HG03066 (cell line): ENCODE results near the gene TSPAN31.
A peak's percentile ranks its signal among the peaks of the same experiment; 100 is the strongest.
"Not testable (repeated sequence)": the region's sequence is repeated elsewhere in the genome, so short reads cannot be mapped to it uniquely, and the experiment has no call there.

Experiments used
- ATAC-seq: cut with Tn5 transposase; IDR thresholded peaks from one replicate; pipeline ENCODE4 v1.9.1; 2021; ENCODE audit warnings: low read depth; ENCODE audit not compliant: unreplicated experiment

Gene TSPAN31, protein sequence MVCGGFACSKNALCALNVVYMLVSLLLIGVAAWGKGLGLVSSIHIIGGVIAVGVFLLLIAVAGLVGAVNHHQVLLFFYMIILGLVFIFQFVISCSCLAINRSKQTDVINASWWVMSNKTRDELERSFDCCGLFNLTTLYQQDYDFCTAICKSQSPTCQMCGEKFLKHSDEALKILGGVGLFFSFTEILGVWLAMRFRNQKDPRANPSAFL

GRCh38 chr12:57744777-57745484 lies at the start of gene TSPAN31:
Gene TSPAN31, plus strand, starts transcription at chr12:57745039. Its CDS starts 116 bp downstream, at chr12:57745155.
- peak; percentile 77 for ATAC-seq

- no peak for ATAC-seq
Measured at GRCh38 chr12:57695770-57696432, 48.9 kb upstream of the TSPAN31 start.

- no peak for ATAC-seq
Measured at GRCh38 chr12:57697076-57697475, 47.8 kb upstream of the TSPAN31 start.

GRCh38 chr12:57698414-57698813 lies 46.4 kb upstream of the TSPAN31 start:
- ATAC-seq = no peak

GRCh38 chr12:57700317-57700716 lies 44.5 kb upstream of the TSPAN31 start:
- no peak for ATAC-seq

GRCh38 chr12:57707250-57707649 lies 37.6 kb upstream of the TSPAN31 start:
- no peak for ATAC-seq

DNA sequence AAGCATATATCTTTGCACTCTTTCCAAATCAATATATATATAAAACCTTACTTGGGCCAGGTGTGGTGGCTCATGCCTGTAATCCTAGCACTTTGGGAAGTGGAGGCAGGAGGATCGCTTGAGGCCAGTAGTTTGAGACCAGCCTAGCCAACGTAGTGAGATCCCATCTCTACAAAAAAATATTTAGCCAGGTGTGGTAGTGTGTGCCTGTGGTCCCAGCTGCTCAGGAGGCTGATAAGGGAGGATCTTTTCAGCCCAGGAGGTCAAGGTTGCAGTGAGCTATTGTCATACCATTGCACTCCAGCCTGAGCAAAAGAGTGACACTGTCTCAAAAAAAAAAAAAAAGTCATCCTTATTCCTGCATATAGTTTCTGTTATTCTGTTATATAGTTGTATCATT lies 36.5 kb upstream of the TSPAN31 start:
- no peak for ATAC-seq

DNA sequence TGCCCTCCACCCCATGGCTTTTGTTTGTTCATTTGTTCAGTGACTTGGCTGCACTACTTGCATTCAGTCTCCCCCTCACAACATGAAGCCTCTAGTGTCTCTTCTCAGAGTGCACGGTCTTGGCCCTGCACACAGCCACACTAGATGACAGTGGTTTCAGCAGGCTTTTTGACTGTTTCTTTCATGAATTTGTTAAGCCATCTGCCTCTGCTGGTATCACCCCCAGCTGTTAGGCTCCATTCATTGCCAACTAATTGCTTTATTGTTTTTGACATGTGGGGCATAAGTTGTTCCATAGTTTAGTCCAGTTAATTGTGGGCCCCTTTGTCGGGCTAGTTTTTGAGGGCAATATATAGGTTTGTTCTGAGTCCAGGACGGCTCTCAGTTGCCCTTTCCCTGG lies 32.1 kb upstream of the TSPAN31 start:
- ATAC-seq = no peak

DNA sequence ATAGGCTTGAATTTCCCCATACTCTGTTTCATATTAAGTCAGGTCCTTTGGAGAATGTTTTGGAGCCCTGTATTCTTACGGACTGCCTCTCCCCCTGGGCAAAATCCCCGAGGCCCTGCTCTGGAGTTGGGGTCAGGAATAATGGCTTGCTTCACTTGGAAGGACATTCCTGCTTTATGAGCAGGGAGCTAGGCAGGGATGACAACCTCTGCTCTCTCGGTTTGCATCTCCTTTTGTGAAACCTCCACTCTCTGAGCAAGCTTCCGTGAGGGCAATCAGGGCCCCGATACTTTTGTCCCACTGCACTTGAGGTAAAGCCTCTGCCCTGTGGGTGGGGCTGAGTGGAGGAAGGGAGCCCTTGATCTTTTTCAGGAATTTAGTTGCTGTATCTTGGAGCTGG lies 31.6 kb upstream of the TSPAN31 start:
- ATAC-seq = no peak

DNA sequence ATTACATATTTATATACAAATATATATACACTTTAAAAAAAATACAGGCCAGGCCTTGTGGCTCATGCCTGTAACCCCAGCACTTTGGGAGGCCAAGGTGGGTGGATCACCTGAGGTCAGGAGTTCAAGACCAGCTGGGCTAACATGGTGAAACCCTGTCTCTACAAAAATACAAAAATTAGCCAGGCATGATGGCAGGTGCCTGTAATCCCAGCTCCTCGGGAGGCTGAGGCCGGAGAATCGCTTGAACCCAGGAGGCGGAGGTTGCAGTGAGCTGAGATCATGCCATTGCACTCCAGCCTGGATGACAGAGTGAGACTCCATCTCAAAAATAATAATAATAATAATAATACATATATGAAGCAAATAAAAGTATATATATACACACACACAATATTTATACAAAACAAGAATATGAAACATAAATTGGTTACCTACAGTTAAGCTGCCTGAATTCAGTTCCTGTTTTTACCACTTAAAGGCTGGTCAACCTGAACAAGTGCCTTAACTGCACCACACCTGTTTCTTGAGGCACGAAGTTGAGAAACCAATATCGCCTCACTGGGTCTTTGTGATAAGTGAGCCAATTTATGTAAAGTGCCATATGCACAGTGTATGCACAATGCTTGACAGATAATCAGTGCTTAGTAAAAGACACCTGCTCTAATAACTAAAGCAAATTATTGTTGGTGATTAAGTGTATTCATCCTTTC lies 29.6 kb upstream of the TSPAN31 start:
- not testable (repeated sequence) for ATAC-seq

DNA sequence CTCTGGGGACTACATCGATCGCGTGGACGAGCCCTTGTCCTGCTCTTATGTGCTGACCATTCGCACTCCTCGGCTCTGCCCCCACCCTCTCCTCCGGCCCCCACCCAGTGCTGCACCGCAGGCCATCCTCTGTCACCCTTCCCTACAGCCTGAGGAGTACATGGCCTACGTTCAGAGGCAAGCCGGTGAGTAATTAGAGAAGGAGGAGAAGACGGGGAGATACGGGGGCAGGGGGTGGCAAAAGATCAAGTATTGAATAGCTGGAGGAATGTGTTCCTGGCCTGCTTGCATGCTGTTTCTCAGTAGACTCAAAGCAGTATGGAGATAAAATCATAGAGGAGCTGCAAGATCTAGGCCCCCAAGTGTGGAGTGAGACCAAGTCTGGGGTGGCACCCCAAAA lies 29.1 kb upstream of the TSPAN31 start:
- no peak for ATAC-seq

- ATAC-seq = no peak
Measured at GRCh38 chr12:57716305-57716704, 28.5 kb upstream of the TSPAN31 start.

DNA sequence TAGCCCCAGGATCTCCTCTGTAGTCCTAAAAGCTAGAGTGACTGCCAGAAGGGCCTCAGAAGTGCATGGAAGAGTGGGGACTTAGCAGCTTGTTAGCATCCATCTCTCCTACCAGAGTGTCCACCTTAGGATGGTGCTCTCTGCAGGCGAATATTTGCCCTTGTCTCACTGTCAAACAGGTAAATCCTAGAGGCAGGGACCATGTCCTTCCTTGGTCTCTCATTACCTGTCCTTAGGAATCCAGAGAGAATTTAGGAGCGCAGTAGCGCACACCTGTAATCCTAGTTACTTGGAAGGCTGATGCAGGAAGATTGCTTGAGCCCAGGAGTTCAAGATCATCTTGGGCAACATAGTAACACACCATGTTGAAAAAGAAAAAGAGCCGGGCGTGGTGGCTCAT lies 27.7 kb upstream of the TSPAN31 start:
- ATAC-seq = no peak

DNA sequence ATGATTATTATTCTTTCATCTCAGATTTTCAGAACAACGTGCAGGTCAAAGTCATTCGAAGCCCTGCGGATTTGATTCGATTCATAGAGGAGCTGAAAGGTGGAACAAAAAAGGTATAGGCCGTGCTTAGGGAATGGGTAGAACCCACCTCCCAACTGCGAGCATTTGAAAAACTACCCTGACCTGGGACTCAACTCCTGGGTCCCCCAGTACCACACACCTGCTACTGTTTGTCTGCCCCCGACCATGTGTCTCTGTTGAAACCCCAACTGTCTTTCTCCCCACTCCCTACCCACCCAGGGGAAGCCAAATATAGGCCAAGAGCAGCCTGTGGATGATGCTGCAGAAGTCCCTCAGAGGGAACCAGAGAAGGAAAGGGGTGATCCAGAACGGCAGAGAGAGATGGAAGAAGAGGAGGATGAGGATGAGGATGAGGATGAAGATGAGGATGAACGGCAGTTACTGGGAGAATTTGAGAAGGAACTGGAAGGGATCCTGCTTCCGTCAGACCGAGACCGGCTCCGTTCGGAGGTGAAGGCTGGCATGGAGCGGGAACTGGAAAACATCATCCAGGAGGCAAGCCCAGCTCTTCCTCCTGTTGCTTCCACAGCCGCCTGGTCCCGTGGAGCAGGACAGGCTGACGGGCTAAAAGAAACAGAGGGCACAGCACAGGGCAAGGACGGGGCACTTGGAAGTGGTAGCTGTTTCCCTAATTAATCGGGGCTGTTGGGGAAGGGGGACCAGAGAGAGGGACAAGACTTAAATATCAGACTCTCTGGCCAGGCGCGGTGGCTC lies 26.8 kb upstream of the TSPAN31 start:
- no peak for ATAC-seq

- ATAC-seq = no peak
Measured at GRCh38 chr12:57718641-57719528, 26.0 kb upstream of the TSPAN31 start.

DNA sequence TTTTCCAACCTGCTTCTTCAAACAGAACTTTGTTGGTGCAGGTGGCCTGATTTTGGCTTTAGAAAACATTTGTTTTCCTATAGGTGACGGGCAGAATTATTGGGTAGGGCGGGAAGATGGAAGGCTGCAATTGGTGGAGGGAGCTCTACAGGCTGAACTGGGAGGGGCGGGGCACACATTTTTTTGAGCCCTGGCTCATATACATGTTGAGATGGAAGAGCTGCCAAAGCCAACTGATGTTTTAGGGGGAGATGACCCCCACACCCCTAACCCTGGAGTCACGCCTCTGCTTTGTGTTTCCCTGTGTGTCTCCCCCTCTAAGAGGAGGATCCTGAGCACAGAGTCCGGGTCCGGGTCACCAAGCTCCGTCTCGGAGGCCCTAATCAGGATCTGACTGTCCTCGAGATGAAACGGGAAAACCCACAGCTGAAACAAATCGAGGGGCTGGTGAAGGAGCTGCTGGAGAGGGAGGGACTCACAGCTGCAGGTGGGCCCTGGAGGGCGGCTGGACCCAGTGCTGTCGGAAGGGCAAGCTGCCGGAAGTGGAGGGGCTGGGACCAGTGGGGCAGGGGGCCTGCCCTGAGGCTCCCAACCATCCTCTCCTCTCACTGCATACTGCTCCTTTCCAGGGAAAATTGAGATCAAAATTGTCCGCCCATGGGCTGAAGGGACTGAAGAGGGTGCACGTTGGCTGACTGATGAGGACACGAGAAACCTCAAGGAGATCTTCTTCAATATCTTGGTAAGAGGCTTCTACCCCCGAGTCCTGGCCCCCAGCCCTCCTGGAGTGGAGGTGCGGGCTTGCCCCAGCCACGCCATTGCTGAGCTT lies 24.8 kb upstream of the TSPAN31 start:
- no peak for ATAC-seq

- ATAC-seq = no peak
Measured at GRCh38 chr12:57720606-57721595, 23.9 kb upstream of the TSPAN31 start.
